Measurements from ENCODE around the gene TSPAN31. TPM values are rescaled to one million over a fixed set of nuclear protein-coding genes. Genes with fewer than 3 reads are reported as not detected.

Gene TSPAN31
- total RNA-seq, 1 donor from 2014 or later = 17.3 TPM

GRCh38 chr12:57735198-57735855 lies 9.5 kb upstream of the TSPAN31 start:
- intact Hi-C loops (cut with micrococcal nuclease) = no loop called here

GRCh38 chr12:57735952-57736740 lies 8.7 kb upstream of the TSPAN31 start:
- intact Hi-C loops (cut with micrococcal nuclease) = no loop called here

- intact Hi-C loops (cut with micrococcal nuclease) = no loop called here
Observed at GRCh38 chr12:57736741-57737466, 7.9 kb upstream of the TSPAN31 start.

- intact Hi-C loops (cut with micrococcal nuclease) = no loop called here
Observed at GRCh38 chr12:57737467-57738460, 7.1 kb upstream of the TSPAN31 start.

- intact Hi-C loops (cut with micrococcal nuclease) = no loop called here
Observed at GRCh38 chr12:57738661-57739237, 6.1 kb upstream of the TSPAN31 start, which contains the start of gene AGAP2. Gene AGAP2 (minus strand): TSS chr12:57738742. CDS start chr12:57738246, 496 bp downstream.

GRCh38 chr12:57739387-57739786 lies 5.5 kb upstream of the TSPAN31 start:
- intact Hi-C loops (cut with micrococcal nuclease) = no loop called here

GRCh38 chr12:57739914-57740538 lies 4.8 kb upstream of the TSPAN31 start:
- intact Hi-C loops (cut with micrococcal nuclease) = loop anchor here (5.0 kb wide), 2 partner anchors 118 to 193 kb away; partner anchors contain the start of gene DCTN2

- intact Hi-C loops (cut with micrococcal nuclease) = loop anchor here (5.0 kb wide), 2 partner anchors 119 to 194 kb away; partner anchors contain the start of gene DCTN2
Observed at GRCh38 chr12:57740656-57741412, 4.0 kb upstream of the TSPAN31 start.

- intact Hi-C loops (cut with micrococcal nuclease) = loop anchor here (5.0 kb wide), 2 partner anchors 119 to 194 kb away; partner anchors contain the start of gene DCTN2
Observed at GRCh38 chr12:57741413-57741789, 3.4 kb upstream of the TSPAN31 start.

- intact Hi-C loops (cut with micrococcal nuclease) = loop anchor here (1.0 to 5.0 kb wide), 5 partner anchors 15 to 195 kb away; partner anchors contain the start of gene DCTN2
Observed at GRCh38 chr12:57741844-57742738, 2.7 kb upstream of the TSPAN31 start.

- intact Hi-C loops (cut with micrococcal nuclease) = loop anchor here (1.0 to 5.0 kb wide), 5 partner anchors 9 to 221 kb away; partner anchors contain the start of genes CDK4, DCTN2 and MBD6
Observed at GRCh38 chr12:57743769-57744168, 1.1 kb upstream of the TSPAN31 start.

GRCh38 chr12:57744194-57744776 lies 554 bp upstream of the TSPAN31 start:
- intact Hi-C loops (cut with micrococcal nuclease) = loop anchor here (1.0 to 5.0 kb wide), 4 partner anchors 8 to 222 kb away; partner anchors contain the start of genes CDK4, DCTN2 and MBD6

- intact Hi-C loops (cut with micrococcal nuclease) = no loop called here
Observed at GRCh38 chr12:57745485-57745881, 644 bp downstream of the TSPAN31 start.

GRCh38 chr12:57746025-57746424 lies 1.2 kb downstream of the TSPAN31 start:
- intact Hi-C loops (cut with micrococcal nuclease) = no loop called here

- intact Hi-C loops (cut with micrococcal nuclease) = no loop called here
Observed at GRCh38 chr12:57749061-57749460, 4.2 kb downstream of the TSPAN31 start.

- intact Hi-C loops (cut with micrococcal nuclease) = loop anchor here (5.0 to 10.0 kb wide), 4 partner anchors 97 to 1116 kb away; partner anchors contain the start of genes ARHGAP9, BAZ2A, CTDSP2 and PTGES3
Observed at GRCh38 chr12:57750561-57751431, 6.0 kb downstream of the TSPAN31 start.

All from T-helper 2 cell treated with Interferon-gamma antibody and Interleukin-4, amounts not matched to agents 100 ng/mL and 5 ng/mL, for 36 hours (primary cell).